Neural progenitor cell (in vitro differentiated cells): Measurements from ENCODE around the gene NCAPD3.

Experiments used
- EZH2 ChIP-seq: fragments of 200-600 bp; sonication (generic); IDR thresholded peaks from 2 replicates; pipeline ENCODE4 v1.6.1; 2017; ENCODE audit warnings: antibody characterized with exemption, mild to moderate bottlenecking, moderate library complexity
- EZH2phosphoT487 ChIP-seq: fragments of 200-600 bp; sonication (generic); IDR thresholded peaks from 2 replicates; pipeline ENCODE4 v1.6.1; 2017; ENCODE audit warnings: antibody characterized with exemption
- TF ChIP-seq, protein P1 (sequence below): fragments of 200-600 bp; sonication (generic); IDR thresholded peaks from 2 replicates; pipeline ENCODE4 v1.5.1; 2017; ENCODE audit warnings: antibody characterized with exemption, mild to moderate bottlenecking

DNA sequence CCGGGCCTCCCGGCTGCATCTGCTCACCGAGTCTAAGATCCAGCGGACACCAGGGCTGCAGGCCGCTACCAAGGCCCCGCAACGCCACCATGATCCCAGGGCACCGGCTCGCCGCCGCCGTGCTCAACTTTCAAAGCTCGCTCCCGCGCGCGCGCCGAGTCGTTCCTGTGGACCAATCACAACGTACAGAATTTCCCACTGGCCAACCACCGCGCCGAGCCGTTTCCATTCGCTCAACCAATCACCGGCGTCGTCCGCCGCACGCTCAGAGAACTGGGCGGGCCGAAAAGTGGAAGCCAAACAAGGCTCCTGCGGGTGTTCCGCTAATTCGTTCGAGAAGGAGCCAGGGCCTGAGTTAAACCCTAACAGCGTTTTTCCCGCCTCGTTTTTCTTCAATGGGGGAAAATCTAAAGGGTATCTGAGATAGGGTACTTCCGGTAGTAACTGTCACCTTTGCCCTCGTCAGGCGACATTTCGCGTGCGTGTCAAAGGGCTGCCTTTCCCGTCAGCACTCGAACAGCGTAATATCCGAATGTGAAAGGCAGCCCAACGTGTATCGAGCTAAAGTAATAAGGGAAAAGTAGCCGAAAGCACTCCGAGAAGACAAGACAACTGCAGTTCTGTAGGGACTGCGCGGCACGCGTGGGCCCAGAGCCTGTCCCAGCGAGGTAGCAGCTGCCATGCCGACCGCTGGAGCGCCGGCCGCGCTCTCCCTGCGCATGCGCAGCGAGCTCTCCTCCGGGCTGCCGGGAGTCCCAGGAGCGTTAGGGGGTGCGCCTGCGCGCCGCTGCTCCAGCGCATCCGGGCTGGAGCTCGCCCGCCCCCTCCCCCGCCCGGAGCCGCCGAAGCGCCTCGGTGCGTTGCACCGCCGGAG is at the start of gene NCAPD3, which contains the start of gene VPS26B:
- TF ChIP-seq EZH2 (no peak), EZH2phosphoT487 (no peak)
- TF ChIP-seq, protein P1, sequence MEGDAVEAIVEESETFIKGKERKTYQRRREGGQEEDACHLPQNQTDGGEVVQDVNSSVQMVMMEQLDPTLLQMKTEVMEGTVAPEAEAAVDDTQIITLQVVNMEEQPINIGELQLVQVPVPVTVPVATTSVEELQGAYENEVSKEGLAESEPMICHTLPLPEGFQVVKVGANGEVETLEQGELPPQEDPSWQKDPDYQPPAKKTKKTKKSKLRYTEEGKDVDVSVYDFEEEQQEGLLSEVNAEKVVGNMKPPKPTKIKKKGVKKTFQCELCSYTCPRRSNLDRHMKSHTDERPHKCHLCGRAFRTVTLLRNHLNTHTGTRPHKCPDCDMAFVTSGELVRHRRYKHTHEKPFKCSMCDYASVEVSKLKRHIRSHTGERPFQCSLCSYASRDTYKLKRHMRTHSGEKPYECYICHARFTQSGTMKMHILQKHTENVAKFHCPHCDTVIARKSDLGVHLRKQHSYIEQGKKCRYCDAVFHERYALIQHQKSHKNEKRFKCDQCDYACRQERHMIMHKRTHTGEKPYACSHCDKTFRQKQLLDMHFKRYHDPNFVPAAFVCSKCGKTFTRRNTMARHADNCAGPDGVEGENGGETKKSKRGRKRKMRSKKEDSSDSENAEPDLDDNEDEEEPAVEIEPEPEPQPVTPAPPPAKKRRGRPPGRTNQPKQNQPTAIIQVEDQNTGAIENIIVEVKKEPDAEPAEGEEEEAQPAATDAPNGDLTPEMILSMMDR = peak; percentile 5
